ENCODE measurements around the gene SENP6.
"Not testable (repeated sequence)": the region's sequence is repeated elsewhere in the genome, so short reads cannot be mapped to it uniquely, and the experiment has no call there.

SENP6 gene

GRCh38 chr6:75601304-75602245 is at the start of gene SENP6:
Gene SENP6 (plus strand): TSS chr6:75601880. CDS start chr6:75602525, 645 bp downstream.
- Histone ChIP-seq H3K4me3 (ENCODE audit: low read length) (peak within 1 kb of the TSS; percentile 99), H3K27me3 (ENCODE audit: control insufficient read depth, insufficient read depth, low read length) (no peaks in the 10 kb centered on the region), H3K9me3 (ENCODE audit: control insufficient read depth, low read depth, low read length) (no peaks in the 10 kb centered on the region), H3K9ac (ENCODE audit: low read length) (peak within 1 kb of the TSS; percentile 98), H3K36me3 (ENCODE audit: control insufficient read depth, low read depth, low read length) (peaks cover 3% of the 10 kb centered on the region), H3K27ac (ENCODE audit: low read length) (peak within 1 kb of the TSS; percentile 89), H3K4me1 (ENCODE audit: control insufficient read depth, low read depth, low read length) (peaks cover 18% of the 10 kb centered on the region)

- H3K9ac ChIP-seq (ENCODE audit: low read length): no peak overlapping the region
- H3K9me3 ChIP-seq (ENCODE audit: control insufficient read depth, low read depth, low read length): no peaks in the 10 kb centered on the region
- no peak overlapping the region for H3K4me3 ChIP-seq (ENCODE audit: low read length)
- H3K4me1 ChIP-seq (ENCODE audit: control insufficient read depth, low read depth, low read length): no peaks in the 10 kb centered on the region
- no peak overlapping the region for H3K27ac ChIP-seq (ENCODE audit: low read length)
- H3K36me3 ChIP-seq (ENCODE audit: control insufficient read depth, low read depth, low read length): no peaks in the 10 kb centered on the region
- no peaks in the 10 kb centered on the region for H3K27me3 ChIP-seq (ENCODE audit: control insufficient read depth, insufficient read depth, low read length)
These were observed 45.4 kb upstream of the SENP6 start for GRCh38 chr6:75556240-75556639.

- Histone ChIP-seq H3K9me3 (ENCODE audit: control insufficient read depth, low read depth, low read length) (no peaks in the 10 kb centered on the region), H3K27me3 (ENCODE audit: control insufficient read depth, insufficient read depth, low read length) (no peaks in the 10 kb centered on the region), H3K36me3 (ENCODE audit: control insufficient read depth, low read depth, low read length) (no peaks in the 10 kb centered on the region), H3K4me1 (ENCODE audit: control insufficient read depth, low read depth, low read length) (no peaks in the 10 kb centered on the region), H3K9ac (ENCODE audit: low read length) (no peak overlapping the region), H3K4me3 (ENCODE audit: low read length) (no peak overlapping the region), H3K27ac (ENCODE audit: low read length) (no peak overlapping the region)
These were observed 44.6 kb upstream of the SENP6 start for GRCh38 chr6:75557068-75557467.

DNA sequence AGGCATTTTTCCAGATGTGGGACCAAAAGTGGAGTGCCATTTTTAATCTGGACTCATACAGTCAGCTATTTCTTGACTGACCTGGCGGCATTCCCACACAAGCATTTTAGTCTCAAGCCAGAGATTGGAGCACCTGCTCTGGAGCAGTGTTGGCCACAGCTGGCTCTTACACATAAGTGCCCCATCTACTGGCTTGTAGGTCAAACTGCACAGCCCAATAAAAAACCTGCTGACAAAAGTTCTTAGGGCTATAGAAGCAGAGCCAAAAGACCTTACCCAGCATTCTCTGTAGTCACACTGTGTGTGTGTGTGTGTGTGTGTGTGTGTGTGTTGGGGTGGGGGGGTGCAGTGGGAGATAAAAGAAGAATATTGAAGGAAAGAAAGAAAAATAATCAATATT is 38.6 kb upstream of the SENP6 start:
- peaks cover 12% of the 10 kb centered on the region for H3K9me3 ChIP-seq (ENCODE audit: control insufficient read depth, low read depth, low read length)
- H3K36me3 ChIP-seq (ENCODE audit: control insufficient read depth, low read depth, low read length): no peaks in the 10 kb centered on the region
- no peak overlapping the region for H3K9ac ChIP-seq (ENCODE audit: low read length)
- H3K4me3 ChIP-seq (ENCODE audit: low read length): no peak overlapping the region
- no peaks in the 10 kb centered on the region for H3K27me3 ChIP-seq (ENCODE audit: control insufficient read depth, insufficient read depth, low read length)
- no peak overlapping the region for H3K27ac ChIP-seq (ENCODE audit: low read length)
- no peaks in the 10 kb centered on the region for H3K4me1 ChIP-seq (ENCODE audit: control insufficient read depth, low read depth, low read length)

GRCh38 chr6:75566137-75566767 is 35.4 kb upstream of the SENP6 start:
- Histone ChIP-seq H3K9ac (ENCODE audit: low read length) (no peak overlapping the region), H3K9me3 (ENCODE audit: control insufficient read depth, low read depth, low read length) (peaks cover 12% of the 10 kb centered on the region), H3K27ac (ENCODE audit: low read length) (no peak overlapping the region), H3K4me1 (ENCODE audit: control insufficient read depth, low read depth, low read length) (no peaks in the 10 kb centered on the region), H3K27me3 (ENCODE audit: control insufficient read depth, insufficient read depth, low read length) (no peaks in the 10 kb centered on the region), H3K4me3 (ENCODE audit: low read length) (no peak overlapping the region), H3K36me3 (ENCODE audit: control insufficient read depth, low read depth, low read length) (no peaks in the 10 kb centered on the region)

GRCh38 chr6:75568100-75568499 is 33.6 kb upstream of the SENP6 start:
- no peaks in the 10 kb centered on the region for H3K36me3 ChIP-seq (ENCODE audit: control insufficient read depth, low read depth, low read length)
- H3K9ac ChIP-seq (ENCODE audit: low read length): no peak overlapping the region
- H3K4me3 ChIP-seq (ENCODE audit: low read length): no peak overlapping the region
- H3K4me1 ChIP-seq (ENCODE audit: control insufficient read depth, low read depth, low read length): no peaks in the 10 kb centered on the region
- H3K27ac ChIP-seq (ENCODE audit: low read length): no peak overlapping the region
- peaks cover 12% of the 10 kb centered on the region for H3K9me3 ChIP-seq (ENCODE audit: control insufficient read depth, low read depth, low read length)
- no peaks in the 10 kb centered on the region for H3K27me3 ChIP-seq (ENCODE audit: control insufficient read depth, insufficient read depth, low read length)

DNA sequence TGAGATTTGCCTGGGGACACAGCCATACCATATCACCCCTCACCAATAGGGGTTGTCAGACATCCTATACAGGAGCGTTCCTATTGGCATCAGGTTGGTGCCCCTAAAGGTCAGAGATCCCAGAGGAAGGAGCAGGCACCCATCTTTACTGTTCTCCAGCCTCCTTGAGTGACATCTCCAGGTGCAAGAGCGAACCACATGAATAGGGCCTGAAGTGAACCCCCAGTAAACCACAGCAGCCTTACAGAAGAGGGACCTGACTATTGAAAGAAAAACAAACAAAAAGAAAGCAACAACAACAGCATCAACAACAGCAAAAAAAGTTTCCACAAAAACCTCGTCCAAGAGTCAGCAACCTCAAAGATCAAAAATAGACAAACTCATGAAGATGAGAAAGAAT is 32.7 kb upstream of the SENP6 start:
- Histone ChIP-seq H3K4me3 (ENCODE audit: low read length) (no peak overlapping the region), H3K27me3 (ENCODE audit: control insufficient read depth, insufficient read depth, low read length) (no peaks in the 10 kb centered on the region), H3K9ac (ENCODE audit: low read length) (no peak overlapping the region), H3K4me1 (ENCODE audit: control insufficient read depth, low read depth, low read length) (no peaks in the 10 kb centered on the region), H3K9me3 (ENCODE audit: control insufficient read depth, low read depth, low read length) (peaks cover 12% of the 10 kb centered on the region), H3K27ac (ENCODE audit: low read length) (no peak overlapping the region), H3K36me3 (ENCODE audit: control insufficient read depth, low read depth, low read length) (no peaks in the 10 kb centered on the region)

DNA sequence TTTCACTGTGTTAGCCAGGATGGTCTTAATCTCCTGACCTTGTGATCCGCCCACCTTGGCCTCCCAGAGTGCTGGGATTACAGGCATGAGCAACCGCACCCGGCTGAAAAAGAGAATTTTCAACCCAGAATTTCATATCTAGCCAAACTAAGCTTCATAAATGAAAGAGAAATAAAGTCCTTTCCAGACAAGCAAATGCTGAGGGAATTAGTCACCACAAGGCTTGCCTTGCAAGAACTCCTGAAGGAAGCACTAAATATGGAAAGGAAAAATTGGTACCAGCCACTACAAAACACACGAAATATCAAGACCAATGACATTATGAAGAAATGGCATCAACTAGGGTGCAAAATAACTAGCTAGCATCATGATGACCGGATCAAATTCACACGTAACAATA is 31.0 kb upstream of the SENP6 start:
- H3K9me3 ChIP-seq (ENCODE audit: control insufficient read depth, low read depth, low read length); H3K36me3 ChIP-seq (ENCODE audit: control insufficient read depth, low read depth, low read length); H3K27ac ChIP-seq (ENCODE audit: low read length); H3K9ac ChIP-seq (ENCODE audit: low read length); H3K4me3 ChIP-seq (ENCODE audit: low read length); H3K27me3 ChIP-seq (ENCODE audit: control insufficient read depth, insufficient read depth, low read length); H3K4me1 ChIP-seq (ENCODE audit: control insufficient read depth, low read depth, low read length): not testable (repeated sequence)

DNA sequence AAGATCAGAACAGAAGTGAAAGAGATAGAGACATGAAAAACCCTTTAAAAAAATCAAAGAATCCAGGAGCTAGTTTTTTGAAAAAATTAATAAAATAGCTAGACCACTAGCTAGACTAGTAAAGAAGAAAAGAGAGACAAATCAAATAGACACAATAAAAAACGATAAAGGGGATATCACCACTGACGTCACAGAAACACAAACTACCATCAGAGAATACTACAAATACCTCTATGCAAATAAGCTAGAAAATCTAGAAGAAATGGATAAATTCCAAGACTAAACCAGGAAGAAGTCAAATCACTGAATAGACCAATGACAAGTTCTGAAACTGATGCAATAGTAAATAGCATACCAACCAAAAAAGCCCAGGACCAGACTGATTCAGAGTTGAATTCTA is 29.6 kb upstream of the SENP6 start:
- Histone ChIP-seq H3K9ac (ENCODE audit: low read length) (no peak overlapping the region), H3K4me1 (ENCODE audit: control insufficient read depth, low read depth, low read length) (no peaks in the 10 kb centered on the region), H3K27ac (ENCODE audit: low read length) (no peak overlapping the region), H3K27me3 (ENCODE audit: control insufficient read depth, insufficient read depth, low read length) (no peaks in the 10 kb centered on the region), H3K9me3 (ENCODE audit: control insufficient read depth, low read depth, low read length) (peaks cover 4% of the 10 kb centered on the region), H3K4me3 (ENCODE audit: low read length) (no peak overlapping the region), H3K36me3 (ENCODE audit: control insufficient read depth, low read depth, low read length) (no peaks in the 10 kb centered on the region)

GRCh38 chr6:75579951-75580350 is 21.7 kb upstream of the SENP6 start:
- no peak overlapping the region for H3K4me3 ChIP-seq (ENCODE audit: low read length)
- H3K27ac ChIP-seq (ENCODE audit: low read length): no peak overlapping the region
- no peaks in the 10 kb centered on the region for H3K4me1 ChIP-seq (ENCODE audit: control insufficient read depth, low read depth, low read length)
- H3K36me3 ChIP-seq (ENCODE audit: control insufficient read depth, low read depth, low read length): no peaks in the 10 kb centered on the region
- peaks cover 4% of the 10 kb centered on the region for H3K9me3 ChIP-seq (ENCODE audit: control insufficient read depth, low read depth, low read length)
- H3K9ac ChIP-seq (ENCODE audit: low read length): no peak overlapping the region
- no peaks in the 10 kb centered on the region for H3K27me3 ChIP-seq (ENCODE audit: control insufficient read depth, insufficient read depth, low read length)

DNA sequence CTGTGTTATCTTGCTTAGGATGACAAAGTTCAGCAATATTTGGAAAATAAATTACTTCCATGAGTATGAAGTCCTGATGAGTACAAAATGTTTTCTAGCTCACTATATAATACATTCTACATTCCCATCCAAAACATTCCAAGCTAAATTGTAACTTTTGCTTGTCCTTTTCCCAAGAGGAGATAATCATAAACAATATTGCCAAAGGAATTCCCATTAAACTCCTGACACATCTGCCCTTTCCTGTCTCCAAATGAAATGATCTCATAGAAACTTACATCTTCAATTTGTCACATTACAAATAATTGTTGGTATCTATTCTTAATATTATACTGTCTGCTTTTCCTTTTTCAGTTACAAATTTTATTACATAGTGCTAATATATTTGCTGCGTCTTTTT is 20.4 kb upstream of the SENP6 start:
- peaks cover 4% of the 10 kb centered on the region for H3K9me3 ChIP-seq (ENCODE audit: control insufficient read depth, low read depth, low read length)
- no peaks in the 10 kb centered on the region for H3K27me3 ChIP-seq (ENCODE audit: control insufficient read depth, insufficient read depth, low read length)
- no peaks in the 10 kb centered on the region for H3K36me3 ChIP-seq (ENCODE audit: control insufficient read depth, low read depth, low read length)
- H3K9ac ChIP-seq (ENCODE audit: low read length): no peak overlapping the region
- no peak overlapping the region for H3K27ac ChIP-seq (ENCODE audit: low read length)
- H3K4me3 ChIP-seq (ENCODE audit: low read length): no peak overlapping the region
- no peaks in the 10 kb centered on the region for H3K4me1 ChIP-seq (ENCODE audit: control insufficient read depth, low read depth, low read length)

GRCh38 chr6:75584552-75584951 is 17.1 kb upstream of the SENP6 start:
- not testable (repeated sequence) for H3K4me1 ChIP-seq (ENCODE audit: control insufficient read depth, low read depth, low read length); H3K27me3 ChIP-seq (ENCODE audit: control insufficient read depth, insufficient read depth, low read length); H3K9me3 ChIP-seq (ENCODE audit: control insufficient read depth, low read depth, low read length); H3K27ac ChIP-seq (ENCODE audit: low read length); H3K4me3 ChIP-seq (ENCODE audit: low read length); H3K9ac ChIP-seq (ENCODE audit: low read length); H3K36me3 ChIP-seq (ENCODE audit: control insufficient read depth, low read depth, low read length)

Measured in iPS-18a (cell line).